NCI-H446 treated with DMSO at 0.1 percent for 48 hours (cell line): ENCODE measurements around the gene UBASH3A.

Experiments used
- DNase-seq: peaks from one replicate; lab custom pipeline; 2025; lab: John Stamatoyannopoulos, UW

The UBASH3A gene

DNA sequence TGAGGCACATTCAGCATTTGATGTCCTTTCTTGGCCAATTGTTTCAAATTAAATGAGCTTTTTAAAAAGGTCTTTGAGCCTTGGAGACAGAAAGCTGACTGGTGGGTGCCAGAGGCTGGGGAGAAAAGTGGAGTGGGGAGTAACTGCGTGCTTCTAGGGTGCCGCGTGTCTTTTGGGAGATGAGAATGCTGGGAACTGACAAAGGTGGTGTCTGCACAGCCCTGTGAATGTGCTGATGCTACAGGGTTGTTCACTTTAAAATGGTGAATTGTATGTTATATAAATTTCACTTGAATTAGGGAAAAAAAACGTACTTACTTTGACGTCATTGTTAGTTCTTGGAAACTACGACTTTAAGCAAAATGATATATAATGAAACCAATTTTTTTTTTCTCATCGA lies 29.2 kb upstream of the UBASH3A start:
- no peak for DNase-seq

- DNase-seq: no peak
Measured at GRCh38 chr21:42374864-42375499, 28.7 kb upstream of the UBASH3A start.

DNA sequence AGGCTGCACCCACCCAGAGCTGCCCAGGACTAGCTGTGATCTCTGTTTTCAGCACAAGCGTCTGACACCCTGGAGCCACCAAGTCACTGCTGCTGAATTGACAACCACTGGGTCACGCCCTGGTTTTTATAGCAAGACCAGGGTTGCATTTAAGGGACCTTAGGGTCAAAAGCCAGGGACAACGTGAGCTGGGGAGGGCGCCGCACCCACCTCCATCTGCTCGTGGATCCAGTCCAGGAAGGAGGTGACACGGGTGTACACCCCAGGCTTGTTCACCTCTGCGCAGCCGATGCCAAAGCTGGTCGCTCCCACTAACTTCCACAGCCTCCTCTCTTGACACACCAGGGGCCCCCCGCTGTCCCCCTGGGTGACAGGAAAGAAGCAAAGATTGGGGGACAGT lies 28.2 kb upstream of the UBASH3A start:
- DNase-seq: no peak

GRCh38 chr21:42375966-42376337 lies 27.8 kb upstream of the UBASH3A start:
- no peak for DNase-seq

GRCh38 chr21:42376338-42376982 lies 27.2 kb upstream of the UBASH3A start:
- DNase-seq: no peak

- no peak for DNase-seq
Measured at GRCh38 chr21:42377211-42377950, 26.3 kb upstream of the UBASH3A start.

DNA sequence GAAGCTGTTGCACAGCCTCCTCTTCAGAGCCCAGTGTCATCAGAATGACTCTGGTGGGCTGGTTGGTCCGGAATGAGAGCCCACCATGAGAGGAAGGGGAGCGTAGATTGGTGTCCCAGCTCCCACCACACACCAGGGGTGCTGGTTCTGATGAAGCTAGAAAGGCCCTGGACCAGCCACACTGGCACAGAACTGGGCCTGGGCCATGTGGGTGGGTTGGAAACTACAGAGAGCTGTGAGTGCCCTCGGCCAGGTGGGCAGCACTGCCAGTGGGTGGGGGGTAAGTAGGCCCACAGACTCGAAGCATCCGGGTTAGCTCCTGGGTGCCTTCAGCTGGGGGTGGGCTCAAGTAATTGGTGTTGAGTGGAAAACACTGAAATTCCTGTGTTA lies 25.8 kb upstream of the UBASH3A start:
- DNase-seq: no peak

DNA sequence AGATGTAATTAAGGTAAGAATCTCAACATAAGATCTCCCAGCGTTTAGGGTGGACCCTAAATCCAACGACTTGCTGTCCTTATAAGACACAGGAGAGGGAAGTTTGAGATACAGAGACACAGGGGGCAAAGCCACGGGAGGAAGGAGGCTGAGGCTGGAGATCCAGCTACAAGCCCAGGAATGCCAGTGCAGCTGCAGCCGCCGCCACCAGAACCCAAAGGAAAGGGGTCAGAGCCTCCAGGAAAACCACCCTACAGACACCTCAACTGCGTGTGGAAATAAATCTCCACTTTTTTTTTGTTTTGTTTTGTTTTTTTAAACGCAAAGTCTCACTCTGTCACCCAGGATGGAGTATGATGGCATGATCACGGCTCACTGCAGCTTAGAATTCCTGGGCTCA lies 25.3 kb upstream of the UBASH3A start:
- DNase-seq: no peak

- no peak for DNase-seq
Measured at GRCh38 chr21:42379426-42380215, 24.1 kb upstream of the UBASH3A start.

DNA sequence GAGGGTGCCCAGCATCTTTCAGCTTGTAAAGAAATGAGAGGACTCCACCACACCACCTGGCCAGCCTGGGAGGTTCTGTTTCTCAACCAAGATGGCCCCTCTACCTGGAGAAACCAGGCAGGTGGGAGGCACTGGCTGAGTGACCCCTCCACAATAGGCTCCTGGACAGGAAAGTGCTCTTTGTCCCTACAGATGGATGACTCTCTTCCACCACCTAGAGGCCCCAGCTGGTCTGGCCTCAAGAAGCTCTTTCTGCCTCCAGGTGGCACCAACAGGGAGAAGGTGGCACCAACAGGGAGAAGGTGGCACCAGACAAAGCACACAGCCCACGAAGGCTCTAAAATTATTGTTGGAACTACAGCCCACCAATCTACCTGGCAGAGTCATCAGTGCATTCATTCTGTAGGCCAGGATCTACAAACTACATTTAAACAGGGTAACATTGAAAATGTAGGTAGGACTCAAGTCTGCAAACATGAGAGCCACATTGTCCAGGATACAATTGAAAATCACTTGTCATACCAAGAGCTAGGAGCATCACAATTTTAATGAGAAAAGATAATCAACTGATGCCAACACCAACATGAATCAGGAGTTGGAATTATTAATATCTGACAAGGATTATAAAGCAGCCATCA lies 22.2 kb upstream of the UBASH3A start:
- DNase-seq: no peak

GRCh38 chr21:42382915-42383314 lies 20.8 kb upstream of the UBASH3A start:
- DNase-seq: no peak

GRCh38 chr21:42383331-42383730 lies 20.4 kb upstream of the UBASH3A start:
- no peak for DNase-seq

DNA sequence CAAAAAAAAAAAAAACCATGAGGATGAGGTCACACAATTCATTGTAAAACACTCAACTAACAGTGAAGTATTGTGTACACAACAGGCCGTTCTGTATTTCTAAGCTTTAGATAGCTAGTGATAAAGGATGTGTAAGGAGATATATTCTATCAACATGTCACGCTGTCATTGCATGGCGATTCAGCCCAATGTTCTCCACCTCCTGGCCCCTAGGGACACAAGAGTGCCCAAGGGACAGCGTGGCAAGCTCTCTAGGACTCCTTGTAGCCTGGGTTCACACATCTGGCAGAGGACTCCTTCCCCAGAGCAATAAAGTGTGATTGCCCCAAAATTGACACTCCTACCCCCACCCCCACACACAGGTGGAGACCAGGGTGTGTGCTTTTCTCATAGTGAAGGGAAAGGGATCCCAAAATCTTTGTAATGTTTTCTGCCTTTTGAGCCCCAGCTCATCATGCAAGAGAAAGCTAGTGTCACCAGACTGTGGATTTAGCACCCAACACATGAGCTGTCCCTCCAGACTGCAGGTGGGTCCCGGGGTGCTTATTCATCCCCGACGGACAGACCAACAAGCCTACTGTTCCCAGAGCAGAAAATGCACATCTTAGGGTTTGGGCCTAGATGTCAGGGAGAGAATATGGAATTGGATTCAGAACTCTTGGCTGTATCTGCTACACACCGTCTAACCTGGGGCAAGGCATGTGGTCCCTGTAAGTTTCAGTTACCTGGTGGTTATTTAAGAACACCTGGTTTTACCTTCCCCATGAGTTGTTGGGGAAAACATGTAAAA lies 19.4 kb upstream of the UBASH3A start:
- no peak for DNase-seq

DNA sequence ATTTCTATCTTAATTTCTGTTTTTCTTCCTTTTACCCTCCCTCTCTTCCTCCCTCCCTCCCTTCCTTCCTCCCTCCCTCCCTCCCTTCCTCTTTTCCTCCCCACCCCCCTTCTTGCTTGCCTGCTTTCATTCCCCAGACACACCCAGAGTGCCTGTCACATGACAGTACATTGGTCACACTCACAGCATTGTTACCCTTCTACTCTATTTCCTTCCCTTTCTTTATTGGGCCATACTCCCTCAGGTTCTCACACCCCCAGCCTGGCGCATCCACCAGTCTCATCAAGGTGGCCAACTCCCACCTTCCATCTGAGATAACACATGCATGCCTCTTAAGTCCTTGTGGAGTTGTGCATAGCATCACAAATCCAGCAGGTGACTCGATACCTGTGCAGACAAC lies 18.7 kb upstream of the UBASH3A start:
- no peak for DNase-seq

DNA sequence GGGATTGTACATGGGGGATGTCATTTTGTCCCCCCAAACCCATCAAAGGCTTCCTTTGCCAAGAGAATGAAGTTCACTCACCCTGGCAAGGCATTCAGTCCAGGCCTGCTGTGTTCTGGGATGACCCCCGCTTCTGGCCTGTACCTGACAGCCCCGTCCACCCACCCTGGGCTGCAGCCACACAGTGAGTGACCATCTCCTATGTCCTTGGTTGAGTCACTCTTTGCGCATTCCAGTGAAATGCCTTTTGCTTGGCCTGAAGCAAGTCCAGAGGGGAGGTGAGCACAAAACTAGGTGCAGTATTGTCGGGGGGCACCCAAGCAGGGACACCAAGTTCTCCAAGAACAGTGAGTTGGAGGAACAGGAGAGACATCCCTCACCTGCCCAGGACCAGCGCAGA lies 18.1 kb upstream of the UBASH3A start:
- no peak for DNase-seq

DNA sequence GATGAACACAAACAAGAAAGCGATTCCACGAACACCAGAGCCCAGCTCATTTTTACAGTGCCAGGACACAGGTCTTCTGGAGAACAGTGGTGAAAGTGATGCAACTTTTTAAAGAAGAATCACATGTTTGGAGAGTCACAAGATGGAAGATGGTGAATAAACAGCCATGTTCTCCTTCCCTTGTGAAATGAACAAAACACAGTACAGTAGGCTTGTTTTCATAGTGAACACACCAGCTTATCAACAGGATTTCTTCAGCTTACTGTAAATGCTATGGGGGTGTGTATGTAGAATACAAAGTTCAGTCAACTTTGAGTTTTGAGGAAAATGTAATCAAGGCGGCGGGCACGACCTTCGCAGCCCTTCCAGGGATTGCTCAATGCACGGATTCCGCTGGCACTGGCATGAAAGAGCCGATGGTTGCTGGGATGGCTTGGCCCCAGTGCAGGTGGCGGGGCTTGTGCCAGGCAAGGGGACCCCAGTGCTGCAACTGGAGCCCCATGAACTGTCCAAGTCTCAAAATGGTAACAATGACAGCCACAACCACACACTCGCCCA lies 17.6 kb upstream of the UBASH3A start:
- DNase-seq: no peak

GRCh38 chr21:42387164-42387563 lies 16.5 kb upstream of the UBASH3A start:
- no peak for DNase-seq

DNA sequence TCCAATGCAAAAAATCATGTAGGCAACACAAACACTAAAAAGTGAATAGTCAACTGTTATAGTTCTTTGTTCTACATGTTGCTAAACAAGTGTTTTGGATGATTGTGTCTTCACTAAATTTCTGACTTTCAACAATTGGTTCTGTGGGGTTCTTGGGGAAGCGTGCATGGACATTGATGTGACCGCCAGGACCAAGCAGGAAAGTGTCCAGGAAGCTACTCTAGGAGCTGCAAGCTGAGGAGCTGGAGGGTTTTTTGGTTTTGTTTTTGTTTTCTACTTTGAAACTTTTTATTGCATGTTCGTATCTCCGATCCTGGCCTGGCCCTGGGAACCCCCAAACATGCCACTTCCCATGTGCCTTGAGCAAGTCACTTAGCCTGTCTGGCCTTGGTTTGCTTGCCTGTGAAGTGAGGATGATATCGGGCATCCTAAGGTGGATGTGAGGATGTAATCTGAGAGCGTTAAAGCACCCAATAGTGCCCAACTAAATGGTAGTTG lies 15.8 kb upstream of the UBASH3A start:
- DNase-seq: no peak

DNA sequence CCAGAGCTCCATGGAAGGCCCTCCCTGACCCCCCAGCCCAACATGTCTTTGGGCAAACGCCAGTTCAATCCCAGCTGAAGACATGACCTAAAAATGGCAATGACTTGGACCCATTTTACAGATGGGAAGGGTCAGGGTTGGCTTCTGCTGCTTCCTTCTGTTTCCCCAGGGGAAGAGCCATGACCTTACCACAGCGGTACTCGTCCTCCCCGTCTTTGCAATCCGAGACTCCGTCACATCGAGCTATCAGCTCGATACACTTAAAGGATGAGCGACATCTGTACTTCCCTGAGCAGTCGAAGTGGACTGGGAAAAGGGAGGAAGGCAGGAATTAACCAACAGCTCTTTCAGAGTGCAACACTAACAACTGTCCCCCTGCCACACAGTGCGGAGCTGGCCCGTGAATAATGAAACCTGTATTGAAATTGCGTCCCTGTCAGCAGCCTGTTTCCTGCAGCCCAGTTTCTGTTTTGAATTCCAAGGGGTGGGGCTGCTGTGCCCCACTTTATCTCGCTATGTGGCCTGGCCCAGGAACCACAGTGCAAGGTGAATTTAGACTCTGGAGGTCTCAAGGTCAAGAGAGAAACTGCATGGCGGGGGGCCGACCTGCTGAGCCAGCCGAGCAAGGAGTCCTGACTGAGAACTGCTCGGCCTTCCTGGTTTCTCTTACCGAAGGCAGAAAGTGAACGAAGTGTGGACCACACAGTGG lies 14.8 kb upstream of the UBASH3A start:
- DNase-seq: no peak

- DNase-seq: no peak
Measured at GRCh38 chr21:42389449-42389835, 14.3 kb upstream of the UBASH3A start.
